NCI-H128 (cell line): ENCODE data around the gene CBX1.
A peak's percentile ranks its signal among the peaks of the same experiment; 100 is the strongest.
"Not testable (repeated sequence)": the region's sequence is repeated elsewhere in the genome, so short reads cannot be mapped to it uniquely, and the experiment has no call there.

Source experiments
- DNase-seq: peaks from one replicate; lab custom pipeline; 2025; ENCODE audit not compliant: unreplicated experiment; lab: John Stamatoyannopoulos, UW

CBX1 gene

DNA sequence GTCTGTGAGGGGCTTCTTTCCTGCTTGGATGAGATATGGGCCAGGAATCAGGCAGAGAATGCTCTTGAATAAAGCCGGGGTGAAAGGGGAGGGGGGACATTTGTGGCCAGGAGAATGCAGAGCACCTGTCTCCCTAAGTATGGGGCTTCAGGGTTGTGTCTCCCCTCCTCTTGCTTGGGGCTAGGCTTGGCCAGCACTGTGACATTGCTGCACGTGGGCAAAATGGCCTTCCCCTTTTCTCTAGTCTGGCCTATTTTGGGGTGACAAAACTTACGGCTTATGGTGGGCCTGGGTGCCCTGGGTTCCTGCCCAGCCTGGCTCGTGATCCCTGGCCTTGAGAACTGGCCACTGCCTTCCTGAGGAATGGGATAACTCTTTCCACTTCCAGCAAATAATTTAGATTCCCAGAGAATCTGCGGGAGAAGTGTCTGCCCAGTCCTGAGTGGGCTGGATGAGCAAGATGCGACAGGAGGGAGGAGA lies 47.5 kb downstream of the CBX1 start:
- no peak for DNase-seq

DNA sequence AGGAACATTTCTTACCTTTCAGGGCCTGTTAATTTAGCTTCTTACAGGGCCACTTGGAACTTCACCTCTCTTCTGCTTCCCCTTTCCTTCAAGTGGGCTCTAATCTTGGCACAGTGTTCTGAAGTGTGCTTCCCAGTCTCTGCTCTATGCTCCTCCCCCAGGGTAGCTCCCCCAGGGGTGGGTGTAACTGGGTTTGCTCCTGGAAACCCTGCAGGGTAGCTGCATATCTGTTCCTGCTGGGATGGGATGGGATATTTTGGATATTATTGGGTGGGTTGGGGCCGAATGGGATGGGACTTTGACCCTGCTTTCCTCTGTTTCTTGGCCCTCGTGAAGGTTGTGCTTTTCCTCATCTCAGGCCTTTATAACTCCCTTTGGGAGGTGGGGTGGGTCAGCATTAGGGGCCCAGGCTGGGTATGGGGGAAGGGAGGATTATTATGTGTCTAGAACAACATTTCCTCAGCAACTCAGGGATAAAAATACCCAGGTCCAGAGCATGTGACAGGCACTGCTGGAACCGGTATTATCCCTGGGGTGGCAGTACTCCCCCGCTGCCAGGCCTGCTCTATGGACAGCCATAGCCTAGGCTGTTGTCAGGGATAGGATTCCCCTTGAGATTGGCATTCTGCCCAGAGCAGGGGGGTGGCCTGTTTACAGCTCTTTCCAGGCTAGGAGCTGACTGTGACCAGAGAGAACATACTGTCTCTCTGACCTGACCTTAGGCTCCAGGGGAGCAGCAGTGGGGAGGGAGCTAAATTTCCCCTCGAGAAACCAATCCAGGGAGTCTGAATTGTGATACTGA lies 48.1 kb downstream of the CBX1 start:
- peak; percentile 66 for DNase-seq

DNA sequence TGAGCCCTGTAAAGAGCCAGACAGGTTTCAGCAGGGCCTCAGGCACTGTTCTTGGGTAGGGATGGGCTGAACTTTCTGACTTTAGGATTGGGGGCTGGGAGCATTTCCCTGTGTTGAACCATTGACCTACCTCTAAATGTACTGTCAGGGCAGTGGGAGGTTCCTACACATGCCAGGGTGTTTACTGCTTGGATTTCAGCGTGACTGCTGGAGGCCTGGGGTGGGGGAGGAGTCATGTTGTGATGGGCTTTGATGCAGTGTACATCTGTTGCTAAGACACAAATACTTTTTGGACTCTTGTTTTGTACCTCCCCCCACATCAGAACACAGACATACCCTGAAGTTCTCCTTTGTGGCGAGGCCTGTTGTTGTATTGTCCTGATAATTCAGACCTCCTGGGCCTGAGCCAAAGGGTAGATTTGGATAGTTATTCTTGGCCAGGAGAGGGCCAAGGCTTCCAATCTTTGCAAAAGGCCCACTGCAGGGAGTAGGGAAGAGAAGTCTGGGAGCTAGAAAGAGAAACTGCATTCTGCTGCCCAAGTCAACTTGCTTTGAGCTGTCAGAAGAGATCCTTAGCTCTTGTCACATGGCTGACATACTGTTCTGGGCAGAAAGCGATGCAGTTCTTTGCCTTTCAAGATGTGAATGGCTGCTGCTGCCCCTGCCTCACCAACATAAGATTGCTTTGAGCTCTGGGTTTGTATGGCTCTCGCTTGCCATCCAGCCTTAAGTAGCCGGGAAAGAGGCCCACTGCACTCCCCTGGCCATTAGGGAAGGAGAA lies 49.4 kb downstream of the CBX1 start:
- DNase-seq = no peak

DNA sequence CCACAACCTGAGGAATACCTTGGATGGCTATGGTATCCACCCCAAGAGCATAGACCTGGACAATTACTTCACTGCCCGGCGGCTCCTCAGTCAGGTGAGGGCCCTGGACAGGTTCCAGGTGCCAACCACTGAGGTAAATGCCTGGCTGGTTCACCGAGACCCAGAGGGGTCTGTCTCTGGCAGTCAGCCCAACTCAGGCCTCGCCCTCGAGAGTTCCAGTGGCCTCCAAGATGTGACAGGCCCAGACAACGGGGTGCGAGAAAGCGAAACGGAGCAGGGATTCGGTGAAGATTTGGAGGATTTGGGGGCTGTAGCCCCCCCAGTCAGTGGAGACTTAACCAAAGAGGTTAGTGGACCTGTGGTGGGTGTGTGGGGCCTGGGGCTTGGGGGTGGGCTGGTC lies 50.0 kb downstream of the CBX1 start:
- no peak for DNase-seq

DNA sequence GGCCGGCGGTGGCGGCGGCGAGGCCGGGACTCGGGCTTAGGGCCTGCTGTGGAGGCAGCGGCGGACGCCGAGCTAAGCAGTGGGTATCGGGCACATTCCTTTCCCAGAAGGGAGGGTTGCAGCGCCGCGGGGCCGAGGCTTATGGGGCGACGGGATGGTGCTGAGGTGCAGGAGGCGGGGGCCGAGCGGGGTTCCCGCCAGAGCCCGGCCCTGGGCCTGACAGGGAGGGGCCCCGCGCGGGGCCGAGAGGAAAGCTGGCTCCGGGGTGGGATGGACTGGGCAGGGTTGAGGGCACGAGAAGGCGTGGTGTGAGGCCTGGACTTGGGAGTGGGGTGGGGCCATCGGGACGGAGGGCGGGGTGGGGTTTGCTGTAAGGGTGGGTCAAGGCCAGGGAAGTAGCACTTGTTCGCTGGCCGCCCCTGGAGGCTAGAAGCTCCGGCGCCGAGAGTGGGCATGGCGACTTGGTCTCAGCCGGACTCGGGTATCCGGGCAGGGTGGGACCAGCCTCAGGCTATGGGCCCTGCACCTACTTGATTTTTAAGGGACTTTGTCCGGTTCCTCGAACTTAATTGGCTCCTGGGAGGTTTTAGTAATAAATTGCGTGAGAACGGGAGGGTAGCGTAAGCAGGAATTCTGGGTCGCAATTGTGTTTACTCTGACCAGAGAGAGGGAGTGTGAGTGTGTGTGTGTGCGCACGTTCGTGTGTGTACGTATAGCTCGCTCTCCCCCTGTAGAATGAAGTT lies 52.7 kb downstream of the CBX1 start:
- no peak for DNase-seq

DNA sequence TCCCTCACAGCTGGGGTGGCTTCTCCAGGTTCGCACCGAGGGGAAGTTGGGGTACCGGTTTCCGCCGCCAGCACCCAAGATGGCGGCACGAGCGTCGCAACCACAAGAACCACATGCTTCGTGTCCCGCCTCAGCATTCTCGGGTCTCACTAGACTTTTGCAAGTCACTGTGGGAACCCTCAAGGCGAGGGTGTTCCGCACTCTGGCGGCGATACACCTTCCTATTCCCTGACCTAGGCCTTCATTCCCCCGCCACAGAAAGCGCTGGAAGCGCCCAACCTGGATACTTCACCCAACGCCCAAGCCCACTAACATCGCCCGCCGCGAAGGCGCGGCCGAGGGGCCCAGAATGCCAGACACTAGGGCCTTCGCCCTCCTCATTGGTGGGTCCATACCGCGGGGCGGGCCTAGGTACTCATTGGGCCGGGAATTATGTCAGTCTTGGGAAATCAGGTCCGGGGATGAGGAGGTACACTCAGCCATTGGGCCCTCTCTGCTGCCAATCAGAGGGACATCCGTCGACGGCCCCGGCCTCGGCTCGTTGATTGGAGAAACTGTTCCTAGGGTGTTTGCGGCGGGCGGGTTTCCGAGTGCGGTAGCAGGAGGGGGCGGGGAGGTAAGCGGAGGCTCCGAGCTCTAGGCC lies 53.4 kb downstream of the CBX1 start, which contains the start of gene NFE2L1:
Gene NFE2L1, plus strand, starts transcription at position 619 of the 643 bp plus-strand sequence. CDS start 2,760 bp downstream, outside the sequence.
- DNase-seq = peak; percentile 96

DNA sequence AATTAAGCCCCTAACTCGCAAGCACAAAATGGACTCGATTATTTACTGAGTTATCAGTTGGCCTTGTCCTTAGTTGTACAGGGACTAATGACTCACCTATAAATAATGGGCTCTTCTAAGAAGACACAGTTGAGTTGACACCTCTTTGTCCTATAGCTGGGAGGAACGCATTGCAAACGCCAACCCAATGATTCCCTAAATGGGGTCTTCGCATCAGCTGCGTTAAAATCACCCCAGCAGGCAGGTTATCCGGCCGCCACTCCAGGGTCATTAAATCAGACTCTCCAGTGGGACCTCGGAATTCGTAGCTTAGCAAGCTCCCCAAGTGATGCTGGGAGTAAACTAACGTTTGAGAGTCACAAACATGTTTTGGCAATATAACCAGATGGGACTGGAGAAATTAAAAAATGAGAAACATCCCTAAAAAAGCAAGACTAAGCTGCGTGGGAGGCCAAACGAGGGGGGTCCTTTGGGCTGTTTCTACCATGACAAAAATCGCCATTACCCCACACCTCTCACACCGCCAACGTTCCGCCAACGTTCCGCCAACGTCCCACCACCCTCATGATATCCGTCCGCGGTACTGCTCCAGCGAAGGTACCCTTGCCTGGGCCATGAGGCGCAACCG lies 54.1 kb downstream of the CBX1 start:
- no peak for DNase-seq

DNA sequence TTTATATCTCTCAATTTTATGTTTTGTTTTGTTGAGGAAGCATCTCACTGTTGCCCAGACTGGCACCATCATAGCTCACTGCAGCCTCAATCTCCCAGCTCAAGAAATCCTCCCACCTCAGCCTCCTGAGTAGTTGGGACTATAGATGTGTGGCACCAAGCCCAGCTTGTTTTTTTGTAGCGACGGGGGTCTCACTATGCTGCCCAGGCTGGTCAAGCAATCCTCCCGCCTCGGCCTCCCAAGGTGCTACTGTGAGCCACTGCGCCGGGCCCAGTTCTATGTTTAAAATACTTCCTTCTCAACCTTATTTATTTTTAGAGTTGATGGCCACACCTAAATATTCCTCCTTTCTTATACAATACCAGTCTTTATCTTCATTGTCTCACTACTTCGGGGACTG lies 55.0 kb downstream of the CBX1 start:
- DNase-seq = no peak

DNA sequence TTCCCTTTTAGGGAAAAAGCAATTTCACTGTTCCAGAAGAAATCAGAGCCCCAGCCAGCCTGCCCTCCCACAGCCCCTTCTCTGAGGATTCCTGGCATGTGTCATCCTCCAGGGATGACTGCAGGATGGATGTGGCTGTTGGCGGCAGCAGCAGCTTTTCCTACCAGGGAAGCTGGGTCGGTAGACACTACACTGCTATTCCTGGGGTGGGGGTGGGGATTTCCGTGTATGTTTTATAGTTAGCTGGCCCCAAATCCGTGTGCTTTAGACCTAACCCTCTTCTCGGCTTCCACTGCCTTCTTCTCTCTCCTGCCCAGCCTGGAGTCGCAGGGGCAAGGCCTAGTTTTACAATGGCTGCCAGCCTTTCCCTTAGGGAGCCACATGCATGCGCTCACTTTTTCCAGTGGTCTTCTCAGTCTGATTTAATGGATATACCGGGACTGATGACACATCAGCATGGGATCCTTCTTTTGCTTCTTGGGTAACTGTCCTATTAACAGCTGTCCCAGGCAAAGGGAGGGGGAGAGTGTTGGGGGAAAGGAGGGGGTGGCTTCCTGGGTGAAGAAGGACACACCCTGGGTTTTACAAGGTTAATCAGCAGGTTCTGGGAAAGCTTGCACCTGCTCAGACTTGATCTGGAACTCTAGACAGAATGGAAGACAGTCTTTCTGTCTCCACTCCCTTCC lies 55.8 kb downstream of the CBX1 start:
- DNase-seq = no peak

DNA sequence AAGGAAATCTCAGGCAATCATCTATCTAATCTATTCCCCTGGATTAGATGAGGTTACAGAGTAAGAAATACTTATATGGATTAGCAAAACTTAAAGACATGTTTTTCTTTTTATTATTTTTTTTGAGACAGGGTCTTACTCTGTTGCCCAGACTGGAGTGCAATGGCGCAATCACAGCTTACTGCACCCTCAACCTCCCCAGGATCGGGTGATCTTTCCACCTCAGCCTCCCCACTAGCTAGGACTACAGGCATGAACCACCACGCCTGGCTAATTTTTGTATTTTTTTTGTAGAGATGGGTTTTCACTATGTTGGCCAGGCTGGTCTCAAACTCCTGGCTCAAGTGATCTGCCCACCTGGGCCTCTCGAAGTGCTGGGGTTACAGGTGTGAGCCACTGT lies 56.4 kb downstream of the CBX1 start:
- DNase-seq = no peak

DNA sequence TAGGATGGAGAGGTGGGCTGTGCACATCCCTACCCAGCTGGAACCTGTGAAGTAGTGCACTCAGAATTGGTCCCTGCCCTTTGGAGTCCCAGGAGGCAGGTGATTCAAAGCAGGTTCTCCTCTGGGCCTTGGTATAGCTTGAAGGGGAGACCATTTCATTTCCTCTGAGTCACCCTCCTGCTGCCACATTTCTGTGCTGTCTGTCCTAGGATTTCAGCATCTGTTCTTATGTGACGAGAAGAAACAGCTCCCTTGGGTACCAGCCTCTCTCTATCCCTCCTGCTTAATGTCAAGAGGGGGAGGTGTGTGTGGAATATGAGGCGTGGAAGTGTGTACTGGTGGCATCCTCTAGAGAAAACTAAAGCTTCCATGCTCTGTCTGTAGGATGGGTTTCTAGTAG lies 58.1 kb downstream of the CBX1 start:
- DNase-seq = no peak

DNA sequence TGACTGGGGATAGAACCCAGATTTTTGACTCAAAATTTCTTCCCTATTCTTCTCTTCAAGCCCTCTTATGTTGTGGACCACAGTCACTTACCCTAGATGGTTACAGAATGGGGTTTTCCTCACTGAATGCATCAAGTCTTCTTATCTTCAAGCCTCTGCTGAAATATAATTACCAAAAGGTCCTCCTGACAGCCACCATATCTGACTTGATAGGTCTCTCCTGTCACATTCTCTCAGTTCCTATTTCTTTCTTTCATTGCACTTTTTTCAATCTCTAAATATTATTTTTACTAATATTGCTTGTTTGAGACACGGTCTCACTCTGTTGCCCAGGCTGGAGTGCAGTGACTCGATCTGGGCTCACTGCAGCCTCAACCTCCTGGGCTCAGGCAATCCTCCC lies 62.6 kb downstream of the CBX1 start:
- no peak for DNase-seq

DNA sequence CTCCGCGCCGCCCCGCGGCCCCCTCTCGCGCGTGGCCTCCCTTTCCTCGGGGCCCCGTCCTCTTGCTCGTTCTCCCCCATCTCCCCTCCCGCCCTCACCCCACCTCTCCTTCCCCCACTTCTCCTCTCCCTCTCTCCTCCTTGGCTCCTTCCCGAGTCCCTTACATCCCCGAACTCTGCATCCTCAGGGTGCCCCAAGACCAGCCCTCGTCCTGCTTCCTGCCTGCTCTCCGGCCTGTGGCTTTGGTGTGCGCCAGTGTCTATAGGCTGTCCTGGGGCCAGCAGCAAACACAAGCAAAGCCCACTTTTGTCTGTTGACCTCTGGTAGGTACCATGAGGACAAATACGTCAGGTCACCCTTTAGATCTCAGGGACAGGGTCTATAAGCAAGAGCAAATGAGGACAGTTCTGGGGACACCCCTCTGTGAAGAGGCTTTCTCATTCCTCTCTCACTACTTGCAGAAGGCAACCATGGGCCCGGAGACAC lies 63.4 kb downstream of the CBX1 start:
- DNase-seq = no peak

DNA sequence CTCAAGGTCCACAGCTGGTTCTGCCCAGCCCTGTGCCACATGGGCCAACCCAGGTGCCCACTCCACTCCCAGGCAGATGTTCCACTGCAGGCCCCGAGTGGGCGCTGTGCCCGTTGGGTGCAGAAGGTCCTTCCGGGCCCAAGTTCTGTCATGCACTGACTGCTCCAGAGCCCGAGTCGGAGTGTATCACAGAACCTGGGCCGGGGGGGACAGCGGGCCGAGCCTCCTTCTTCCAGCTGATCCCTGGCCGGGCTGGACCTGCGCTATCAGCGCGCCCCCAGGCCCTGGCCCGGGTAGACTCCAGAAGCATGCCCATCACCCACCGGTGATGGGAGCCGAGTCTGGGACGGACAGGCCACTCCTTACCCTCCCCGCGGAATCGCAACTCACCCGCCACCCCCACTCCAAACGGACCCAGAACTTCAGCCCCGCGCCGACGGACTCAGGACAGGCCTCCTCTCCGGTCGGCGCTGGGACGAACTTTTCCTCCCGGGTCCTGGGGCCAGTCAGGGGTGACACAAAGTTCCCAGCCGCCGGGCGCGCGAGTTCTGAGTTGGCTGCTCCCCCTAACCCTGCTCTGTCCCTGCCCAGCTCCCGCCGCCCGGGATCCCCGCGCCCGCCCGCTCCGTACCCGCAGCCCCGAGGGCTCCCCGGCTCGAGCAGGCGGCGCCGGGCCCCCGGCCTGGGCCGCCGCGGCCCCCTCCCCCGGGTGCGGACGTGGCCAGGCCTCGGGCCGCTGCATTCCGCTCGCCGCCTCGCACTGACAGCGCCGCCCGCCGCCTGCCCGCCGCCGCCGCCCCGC lies 64.0 kb downstream of the CBX1 start, which contains the start of gene COPZ2:
Gene COPZ2, minus strand, starts transcription at position 762 of the 802 bp plus-strand sequence. Its CDS starts 20 bp downstream, at position 742.
- no peak for DNase-seq

DNA sequence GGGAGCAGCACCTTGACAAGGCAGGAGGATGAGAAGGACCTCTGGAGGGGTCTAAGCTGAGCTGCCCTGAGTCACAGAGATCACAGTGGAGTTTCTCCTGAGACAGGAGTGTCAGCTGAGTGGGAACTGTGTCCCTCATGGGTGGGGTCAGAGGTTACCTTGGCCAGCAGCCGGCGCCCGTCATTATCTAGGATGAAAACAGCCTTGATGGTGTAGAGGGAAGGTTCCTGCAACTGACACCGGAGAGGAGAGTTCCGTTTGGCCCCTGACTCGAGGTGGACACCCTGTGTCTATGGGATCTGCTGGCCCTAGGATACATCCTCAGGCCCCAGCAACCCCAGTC lies 64.6 kb downstream of the CBX1 start:
- DNase-seq = no peak

DNA sequence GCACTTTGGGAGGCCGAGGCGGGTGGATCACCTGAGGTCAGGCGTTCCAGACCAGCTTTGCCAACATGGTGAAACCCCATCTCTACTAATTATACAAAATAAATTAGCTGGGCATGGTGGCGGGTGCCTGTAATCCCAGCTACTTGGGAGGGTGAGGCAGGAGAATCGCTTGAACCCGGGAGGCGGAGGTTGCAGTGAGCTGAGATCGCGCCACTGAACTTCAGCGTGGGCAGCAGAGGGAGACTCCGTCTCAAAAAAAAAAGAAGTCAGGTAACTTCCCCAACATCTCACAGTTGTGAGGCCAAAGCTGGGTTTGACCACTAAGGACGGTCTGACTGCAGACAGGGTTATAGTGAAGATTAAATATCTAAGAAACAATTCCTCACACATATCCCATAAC lies 66.5 kb downstream of the CBX1 start:
- DNase-seq = not testable (repeated sequence)

DNA sequence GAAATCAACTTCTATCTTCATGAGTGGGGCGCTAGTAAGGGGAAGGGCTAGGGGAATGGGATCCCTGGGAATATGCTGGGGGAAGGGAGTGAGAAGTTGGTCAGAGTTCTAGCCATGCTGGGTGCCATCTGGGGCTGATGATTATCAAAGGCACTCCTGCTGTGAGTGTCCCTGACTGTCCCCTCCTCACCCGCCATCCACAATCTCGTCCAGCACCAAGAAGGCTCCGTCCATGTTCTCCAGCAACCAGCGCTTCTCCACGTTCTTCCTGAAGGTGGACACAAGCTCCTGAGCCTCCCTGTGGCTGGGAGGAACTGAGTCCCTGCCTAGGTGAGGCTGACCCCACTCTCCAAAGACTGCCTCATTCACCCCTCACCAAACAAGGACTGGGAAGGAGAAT lies 69.3 kb downstream of the CBX1 start:
- no peak for DNase-seq

DNA sequence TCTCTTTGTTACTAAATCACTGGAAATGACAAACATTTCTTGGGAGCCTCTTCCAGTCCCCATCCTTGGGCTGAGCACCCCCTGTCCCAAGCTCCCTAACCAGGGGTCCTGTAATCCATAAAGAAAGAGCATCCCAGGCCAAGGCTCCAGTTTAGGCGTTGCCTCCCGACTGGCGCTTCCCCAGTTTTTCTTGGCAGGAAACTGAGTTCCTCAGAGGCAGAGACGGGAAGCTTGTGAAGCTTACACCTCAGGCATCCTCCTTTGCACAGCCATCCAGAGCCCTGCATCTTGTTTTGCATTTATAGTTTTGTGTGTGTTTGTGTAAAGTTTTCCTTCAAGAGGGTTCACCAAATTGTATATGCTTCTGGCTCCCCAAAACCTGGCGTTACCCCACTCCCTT lies 70.7 kb downstream of the CBX1 start:
- no peak for DNase-seq

DNA sequence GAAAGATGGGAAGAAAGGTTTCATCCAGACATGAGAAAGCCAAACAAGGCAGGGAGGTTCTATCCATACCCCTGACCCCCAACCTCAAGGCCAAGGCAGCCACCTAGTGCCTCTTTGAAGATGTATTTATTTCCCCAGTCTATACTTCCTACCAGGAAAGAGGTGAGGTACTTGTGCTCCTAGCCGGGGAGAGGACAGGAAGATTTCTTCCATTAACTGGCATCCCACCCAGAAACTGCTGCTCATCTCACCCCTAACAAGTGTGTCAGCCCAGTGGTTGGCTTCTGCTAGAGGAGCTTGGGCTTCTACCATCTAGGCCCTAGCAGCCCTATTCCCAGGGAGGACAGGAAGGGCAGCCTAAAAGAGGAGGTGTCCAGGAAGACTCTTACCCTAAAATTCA lies 72.5 kb downstream of the CBX1 start:
- DNase-seq = no peak
